Spleen (tissue), 11 donors: Measurements from ENCODE around the gene ATP5PO. TPM values are rescaled to one million over a fixed set of nuclear protein-coding genes. Genes with fewer than 3 reads are reported as not detected.

Source experiments
- DNase-seq: peaks from one replicate; pipeline ENCODE4 v3.0.0-alpha.2; 2020
- H3K27ac ChIP-seq, 8 donors: fragments of 200-600 bp; sonication (generic) in 7 of 8; 1 replicate in 4 of 8; 2 replicates in 4 of 8; pipeline versions ENCODE4 v1.5.0 to v1.8.0; 2016 to 2021; ENCODE audit warnings: inconsistent platforms in 4 of 8, mild to moderate bottlenecking in 4 of 8, moderate library complexity in 1 of 8
- H3K27me3 ChIP-seq, 7 donors: fragments of 200-600 bp; sonication (generic) in 6 of 7; replicated peaks in 1 of 7; 1 replicate in 4 of 7; 2 replicates in 3 of 7; pipeline versions ENCODE4 v1.5.0 to v1.8.0; 2016 to 2021; ENCODE audit warnings: inconsistent platforms in 3 of 7, mild to moderate bottlenecking in 1 of 7
- H3K36me3 ChIP-seq, 6 donors: fragments of 200-600 bp; sonication (generic) in 5 of 6; 1 replicate in 4 of 6; 2 replicates in 2 of 6; pipeline versions ENCODE4 v1.5.0 to v1.8.0; 2016 to 2021; ENCODE audit warnings: inconsistent platforms in 2 of 6
- H3K4me1 ChIP-seq, 6 donors: fragments of 200-600 bp; sonication (generic) in 5 of 6; 1 replicate in 3 of 6; 2 replicates in 3 of 6; pipeline versions ENCODE4 v1.5.0 to v1.8.0; 2016 to 2021; ENCODE audit warnings: inconsistent platforms in 3 of 6
- H3K4me3 ChIP-seq, 8 donors: fragments of 200-600 bp; sonication (generic) in 7 of 8; 1 replicate in 4 of 8; 2 replicates in 4 of 8; pipeline versions ENCODE4 v1.5.0 to v1.8.0; 2016 to 2021; ENCODE audit warnings: inconsistent platforms in 4 of 8, mild to moderate bottlenecking in 4 of 8, moderate library complexity in 2 of 8
- H3K9me3 ChIP-seq, 8 donors: fragments of 200-600 bp; sonication (generic) in 7 of 8; 1 replicate in 4 of 8; 2 replicates in 4 of 8; pipeline versions ENCODE4 v1.5.0 to v1.8.0; 2016 to 2021; ENCODE audit warnings: inconsistent platforms in 4 of 8
- CTCF ChIP-seq, 11 experiments: fragments of 200-600 bp in 7 of 11; fragments of 450-650 bp in 4 of 11; sonication (generic) in 4 of 11; IDR thresholded peaks in 8 of 11; conservative IDR thresholded peaks in 3 of 11; 1 replicate in 7 of 11; 2 replicates in 4 of 11; pipeline versions ENCODE4 v1.4.0 to v1.8.0; 2016 to 2021; ENCODE audit warnings: antibody characterized with exemption in 11 of 11, inconsistent platforms in 4 of 11, mild to moderate bottlenecking in 1 of 11
- POLR2A ChIP-seq, 3 donors: fragments of 450-650 bp; IDR thresholded peaks; one replicate each; pipeline ENCODE4 v1.5.1; 2017; ENCODE audit warnings: antibody characterized with exemption in 3 of 3, mild to moderate bottlenecking in 1 of 3
- POLR2AphosphoS5 ChIP-seq, 3 donors: sonication (generic); formaldehyde crosslinking; IDR thresholded peaks; one replicate each; pipeline ENCODE4 v1.5.1; 2017; ENCODE audit warnings: antibody characterized with exemption in 3 of 3
- WGBS, 5 donors: extraction: QIAGEN DNeasy Blood & Tissue Kit in 3 of 5; methylation state at CpG; one replicate each; pipeline versions ENCODE4 v1.1.5 to v1.1.7; 2013 to 2018; 5-methylcytosine and 5-hydroxymethylcytosine counted together
- intact Hi-C: fragments of 100-400 bp; cut with DNase I; formaldehyde crosslinking; loops from one replicate; pipeline ENCODE4 v1.15.0; 2023; ENCODE audit warnings: low total_unique reads
- polyA plus RNA-seq, 3 donors: library from polyadenylated mRNA; stranded (reverse); fragments of 200-250 nt; gene quantifications; one replicate each; pipeline ENCODE4 v1.2.1, GENCODE V29; 2013
- total RNA-seq, 7 donors: library from RNA; depleted of rRNA in 3 of 7; stranded (reverse); fragments of >200 nt in 3 of 7; fragmentation: NEBNext Ultra II Directional in 4 of 7; extraction: Animal tissue kit (Norgen Biotek cat#: 25700) in 4 of 7; gene quantifications; one replicate each; pipeline versions ENCODE4 v1.1.0 to v1.2.1, GENCODE V29; 2016 to 2021
- donor health status: healthy with polysubstance abuse.
- donor health status: DM: no; HTN: no; CAD: no; lungs with moderate emphysema.
- donor health status: DM: no; HTN: no; CAD: no.
- donor health status: Bipolar disorder and iron deficiency.
- donor health status: healthy.
- donor health status: DM: no; HTN: no; CAD: no.
- donor health status: DM: yes; HTN: yes; CAD: no.

Gene ATP5PO
- total and polyA plus RNA-seq, 10 donors: 97.6 to 286 (median 127) TPM

GRCh38 chr21:33939226-33939625, 23.6 kb upstream of the ATP5PO start:
- TF ChIP-seq CTCF (IDR thresholded peaks at IDR 0.05 in 8 of 11, conservative IDR thresholded peaks at IDR 0.05 in 3 of 11) (no peak), POLR2A (IDR thresholded peaks at IDR 0.05) (no peak), POLR2AphosphoS5 (IDR thresholded peaks at IDR 0.05) (no peak)
- Histone ChIP-seq H3K9me3 (no peaks in the 10 kb centered on the region), H3K27me3 (no peaks in the 10 kb centered on the region), H3K4me3 (no peak overlapping the region), H3K27ac (peak overlapping the region in 3 of 8 donors; percentile 75 to 80 (median 78)), H3K36me3 (no peaks in the 10 kb centered on the region), H3K4me1 (peaks cover 0 to 44% (median 23%) of the 10 kb centered on the region in 6 donors)
- intact Hi-C loops: no loop called here
- DNase-seq: no peak
- 83 to 98% (median 92%) methylated on average over 3 of the region's 3 CpGs for WGBS, 5 donors

GRCh38 chr21:33938381-33938780, 22.8 kb upstream of the ATP5PO start:
- TF ChIP-seq CTCF (IDR thresholded peaks at IDR 0.05 in 8 of 11, conservative IDR thresholded peaks at IDR 0.05 in 3 of 11) (no peak), POLR2A (IDR thresholded peaks at IDR 0.05) (no peak), POLR2AphosphoS5 (IDR thresholded peaks at IDR 0.05) (no peak)
- no peak overlapping the region for H3K4me3 ChIP-seq
- H3K27me3 ChIP-seq: no peaks in the 10 kb centered on the region
- H3K4me1 ChIP-seq: peaks cover 0 to 51% (median 23%) of the 10 kb centered on the region in 6 donors
- intact Hi-C loops: no loop called here
- no peaks in the 10 kb centered on the region for H3K9me3 ChIP-seq
- DNase-seq: no peak
- H3K36me3 ChIP-seq: no peaks in the 10 kb centered on the region
- H3K27ac ChIP-seq: peak overlapping the region in 5 of 8 donors; percentile 45 to 80 (median 75)
- 67 to 84% (median 76%) methylated on average over 3 of the region's 3 CpGs for WGBS, 5 donors

GRCh38 chr21:33937931-33938339, 22.3 kb upstream of the ATP5PO start:
- Histone ChIP-seq H3K27ac (peak overlapping the region in 7 of 8 donors; percentile 45 to 80 (median 71)), H3K4me1 (peaks cover 0 to 56% (median 23%) of the 10 kb centered on the region in 6 donors), H3K27me3 (no peaks in the 10 kb centered on the region), H3K9me3 (no peaks in the 10 kb centered on the region), H3K4me3 (no peak overlapping the region), H3K36me3 (no peaks in the 10 kb centered on the region)
- TF ChIP-seq POLR2A (IDR thresholded peaks at IDR 0.05) (no peak), POLR2AphosphoS5 (IDR thresholded peaks at IDR 0.05) (peak in 1 of 3 donors; percentile 7), CTCF (IDR thresholded peaks at IDR 0.05 in 8 of 11, conservative IDR thresholded peaks at IDR 0.05 in 3 of 11) (no peak)
- intact Hi-C loops: no loop called here
- 49 to 70% (median 54%) methylated on average over 14 of the region's 14 CpGs for WGBS, 5 donors
- no peak for DNase-seq

GRCh38 chr21:33937146-33937545, 21.5 kb upstream of the ATP5PO start:
- intact Hi-C loops: no loop called here
- WGBS, 5 donors: 76 to 90% (median 82%) methylated on average over 4 of the region's 4 CpGs
- Histone ChIP-seq H3K27ac (peak overlapping the region in 7 of 8 donors; percentile 45 to 80 (median 71)), H3K4me3 (no peak overlapping the region), H3K9me3 (no peaks in the 10 kb centered on the region), H3K27me3 (no peaks in the 10 kb centered on the region), H3K36me3 (no peaks in the 10 kb centered on the region), H3K4me1 (peaks cover 0 to 63% (median 28%) of the 10 kb centered on the region in 6 donors)
- DNase-seq: no peak
- TF ChIP-seq POLR2A (IDR thresholded peaks at IDR 0.05) (no peak), CTCF (IDR thresholded peaks at IDR 0.05 in 8 of 11, conservative IDR thresholded peaks at IDR 0.05 in 3 of 11) (no peak), POLR2AphosphoS5 (IDR thresholded peaks at IDR 0.05) (no peak)
